IMR-90 (cell line): ENCODE measurements around the gene SEC22A. TPM values are rescaled to one million over a fixed set of nuclear protein-coding genes. Genes with fewer than 3 reads are reported as not detected.

Source experiments
- ATAC-seq: fragments of 200-7000 bp; cut with Tn5 transposase; 2 replicates; pipeline ENCODE4 v1.9.1; 2020; ENCODE audit warnings: low read depth, mild to moderate bottlenecking, moderate library complexity
- BruUV-seq: library from RNA; stranded (reverse); fragments of 400-500 nt; replicated peaks from 2 replicates; lab custom pipeline; 2021; lab: Mats Ljungman, UMichigan
- CTCF ChIA-PET: fragments of 300-600 bp; formaldehyde crosslinking; extraction: SDS; loops from one replicate; lab custom pipeline; 2021; ENCODE audit warnings: antibody characterized with exemption; lab: Yijun Ruan, JAX
- POLR2A ChIA-PET: fragments of 300-600 bp; sonication (Branson Sonifier 250); formaldehyde crosslinking; loops from one replicate; lab custom pipeline; 2022; ENCODE audit warnings: antibody characterized with exemption; ENCODE audit not compliant: unreplicated experiment; lab: Charles Lee
- DNase-seq: peaks from one replicate; pipeline ENCODE4 v3.0.0; 2013
- H2AFZ ChIP-seq: replicated peaks from 2 replicates; pipeline ENCODE3; 2013; ENCODE audit warnings: low read length, mild to moderate bottlenecking; ENCODE audit not compliant: poor library complexity
- H2AK5ac ChIP-seq: 2 replicates; pipeline ENCODE4 v1.6.1; 2013; ENCODE audit warnings: low read depth, low read length, inconsistent platforms
- H2AK9ac ChIP-seq: replicated peaks from 2 replicates; pipeline ENCODE3; 2013; ENCODE audit warnings: mild to moderate bottlenecking, low read depth, low read length, moderate library complexity; ENCODE audit not compliant: poor library complexity
- H2BK120ac ChIP-seq: 2 replicates; pipeline ENCODE4 v1.6.1; 2013; ENCODE audit warnings: low read depth, low read length, inconsistent platforms
- H2BK15ac ChIP-seq: 3 replicates; pipeline ENCODE4 v1.6.1; 2013; ENCODE audit warnings: low read depth, low read length, inconsistent platforms
- H2BK20ac ChIP-seq: 2 replicates; pipeline ENCODE4 v1.6.1; 2013; ENCODE audit warnings: low read depth, mild to moderate bottlenecking, inconsistent platforms, low read length, moderate library complexity
- H2BK5ac ChIP-seq: 2 replicates; pipeline ENCODE4 v1.6.1; 2013; ENCODE audit warnings: mild to moderate bottlenecking, low read depth, low read length, inconsistent platforms; ENCODE audit not compliant: poor library complexity, severe bottlenecking
- H3K14ac ChIP-seq: replicated peaks from 2 replicates; pipeline ENCODE4 v1.6.1; 2013; ENCODE audit warnings: low read depth, low read length, inconsistent platforms
- H3K18ac ChIP-seq: 2 replicates; pipeline ENCODE4 v1.6.1; 2013; ENCODE audit warnings: low read depth, low read length, control low read depth
- H3K23ac ChIP-seq: 2 replicates; pipeline ENCODE4 v1.6.1; 2013; ENCODE audit warnings: low read depth, low read length, inconsistent platforms
- H3K27ac ChIP-seq: 2 replicates; pipeline ENCODE4 v1.5.1; 2013; ENCODE audit warnings: mild to moderate bottlenecking, control low read depth, low read length; ENCODE audit not compliant: insufficient read depth
- H3K27me3 ChIP-seq: 2 replicates; pipeline ENCODE4 v1.6.1; 2013; ENCODE audit warnings: low read length; ENCODE audit not compliant: control insufficient read depth, insufficient read depth
- H3K36me3 ChIP-seq: 2 replicates; pipeline ENCODE4 v1.6.1; 2013; ENCODE audit warnings: low read length, mixed read lengths; ENCODE audit not compliant: control insufficient read depth, insufficient read depth
- H3K4ac ChIP-seq: 2 replicates; pipeline ENCODE4 v1.6.1; 2013; ENCODE audit warnings: low read depth, low read length, inconsistent platforms
- H3K4me1 ChIP-seq: 2 replicates; pipeline ENCODE4 v1.6.1; 2013; ENCODE audit warnings: low read length, mixed read lengths; ENCODE audit not compliant: control insufficient read depth, insufficient read depth
- H3K4me2 ChIP-seq: 2 replicates; pipeline ENCODE4 v1.6.1; 2013; ENCODE audit warnings: low read depth, mild to moderate bottlenecking, control low read depth, low read length, moderate library complexity
- H3K4me3 ChIP-seq: 2 replicates; pipeline ENCODE4 v1.5.1; 2013; ENCODE audit warnings: low read depth, mild to moderate bottlenecking, control low read depth, low read length, moderate library complexity; ENCODE audit not compliant: insufficient read depth
- H3K56ac ChIP-seq: 2 replicates; pipeline ENCODE4 v1.6.1; 2013; ENCODE audit warnings: low read length, inconsistent platforms; ENCODE audit not compliant: insufficient read depth; ENCODE audit errors: extremely low read depth
- H3K79me1 ChIP-seq, 2 experiments: 2 replicates each; pipeline ENCODE4 v1.6.1; 2013; ENCODE audit warnings: low read length in 2 of 2, inconsistent platforms in 1 of 2, low read depth in 1 of 2
- H3K9ac ChIP-seq: 2 replicates; pipeline ENCODE4 v1.6.1; 2013; ENCODE audit warnings: low read depth, low read length, control low read depth
- H3K9me1 ChIP-seq: 2 replicates; pipeline ENCODE4 v1.6.1; 2013; ENCODE audit warnings: low read length, inconsistent platforms; ENCODE audit not compliant: insufficient read depth
- H3K9me3 ChIP-seq: 2 replicates; pipeline ENCODE4 v1.6.1; 2013; ENCODE audit warnings: low read length; ENCODE audit not compliant: control insufficient read depth, insufficient read depth
- H4K20me1 ChIP-seq: 2 replicates; pipeline ENCODE4 v1.6.1; 2013; ENCODE audit warnings: low read length, inconsistent platforms; ENCODE audit not compliant: insufficient read depth
- H4K5ac ChIP-seq: 2 replicates; pipeline ENCODE4 v1.6.1; 2013; ENCODE audit warnings: mild to moderate bottlenecking, low read depth, low read length, control low read depth
- H4K8ac ChIP-seq, 2 experiments: 2 replicates each; pipeline ENCODE4 v1.6.1; 2013; ENCODE audit warnings: low read depth in 2 of 2, low read length in 2 of 2, control low read depth in 1 of 2, inconsistent platforms in 1 of 2
- H4K91ac ChIP-seq: 2 replicates; pipeline ENCODE4 v1.6.1; 2013; ENCODE audit warnings: low read depth, low read length, inconsistent platforms; ENCODE audit not compliant: insufficient read depth
- BHLHE40 ChIP-seq: fragments of 150-350 bp; IDR thresholded peaks from 2 replicates; pipeline ENCODE4 v1.6.1; 2016; ENCODE audit warnings: mild to moderate bottlenecking, low read depth, low read length
- CEBPB ChIP-seq: IDR thresholded peaks from 2 replicates; pipeline ENCODE4 v1.6.1; 2012; ENCODE audit warnings: low read depth, low read length, improper control_type of control experiment
- CHD1 ChIP-seq: IDR thresholded peaks from 2 replicates; pipeline ENCODE4 v1.6.1; 2012; ENCODE audit warnings: low read depth, low read length, improper control_type of control experiment
- CTCF ChIP-seq: conservative IDR thresholded peaks from 2 replicates; pipeline ENCODE4 v1.5.1; 2012; ENCODE audit warnings: mild to moderate bottlenecking, low read depth, low read length, improper control_type of control experiment
- FOS ChIP-seq: fragments of 150-350 bp; IDR thresholded peaks from 2 replicates; pipeline ENCODE4 v1.6.1; 2016; ENCODE audit warnings: low read depth, low read length
- MAFK ChIP-seq: IDR thresholded peaks from 2 replicates; pipeline ENCODE4 v1.6.1; 2012; ENCODE audit warnings: low read depth, low read length, improper control_type of control experiment
- MAZ ChIP-seq: IDR thresholded peaks from 2 replicates; pipeline ENCODE4 v1.6.1; 2012; ENCODE audit warnings: low read depth, mild to moderate bottlenecking, low read length, improper control_type of control experiment, moderate library complexity, borderline replicate concordance
- MXI1 ChIP-seq: IDR thresholded peaks from 2 replicates; pipeline ENCODE4 v1.6.1; 2012; ENCODE audit warnings: low read depth, mild to moderate bottlenecking, low read length, moderate library complexity, borderline replicate concordance
- NFE2L2 ChIP-seq: fragments of 150-350 bp; IDR thresholded peaks from 2 replicates; pipeline ENCODE4 v1.6.1; 2016; ENCODE audit warnings: low read depth, mild to moderate bottlenecking, low read length
- POLR2A ChIP-seq: IDR thresholded peaks from 2 replicates; pipeline ENCODE4 v1.6.1; 2012; ENCODE audit warnings: mild to moderate bottlenecking, low read depth, low read length
- RAD21 ChIP-seq: IDR thresholded peaks from 2 replicates; pipeline ENCODE4 v1.6.1; 2012; ENCODE audit warnings: low read length, improper control_type of control experiment
- RCOR1 ChIP-seq: IDR thresholded peaks from 2 replicates; pipeline ENCODE4 v1.6.1; 2012; ENCODE audit warnings: mild to moderate bottlenecking, low read length, improper control_type of control experiment; ENCODE audit not compliant: insufficient replicate concordance
- RFX5 ChIP-seq: IDR thresholded peaks from 2 replicates; pipeline ENCODE4 v1.8.0; 2012; ENCODE audit warnings: low read depth, mild to moderate bottlenecking, low read length, moderate library complexity
- SMC3 ChIP-seq: fragments of 150-350 bp; IDR thresholded peaks from 2 replicates; pipeline ENCODE4 v1.6.1; 2016; ENCODE audit warnings: low read depth, mild to moderate bottlenecking, antibody characterized with exemption, low read length, moderate library complexity
- WGBS, 2 experiments: methylation state at CpG; one replicate each; pipeline versions ENCODE4 v1.1.5 to v1.1.7; 2013; ENCODE audit warnings: missing lambda C conversion rate in 2 of 2; ENCODE audit not compliant: insufficient read length in 1 of 2; ENCODE audit errors: extremely low coverage in 2 of 2; 5-methylcytosine and 5-hydroxymethylcytosine counted together
- dilution Hi-C: fragments of 300-500 bp; cut with HindIII; formaldehyde crosslinking; loops from one replicate; pipeline ENCODE4 v1.14.3; 2018; ENCODE audit warnings: low sequenced_read_pairs; ENCODE audit not compliant: unreplicated experiment
- in situ Hi-C: fragments of 300-500 bp; cut with MboI; formaldehyde crosslinking; loops from 3 replicates; pipeline ENCODE4 v1.14.3; 2019; ENCODE audit warnings: low sequenced_read_pairs, inconsistent platforms, mixed read lengths
- intact Hi-C: fragments of 100-400 bp; cut with micrococcal nuclease; formaldehyde crosslinking; loops from 2 replicates; pipeline ENCODE4 v1.10.0; 2022
- polyA plus RNA-seq, 3 experiments: library from polyadenylated mRNA; depleted of rRNA; stranded (reverse); fragments of >200 nt; gene quantifications; 2 replicates each; pipeline ENCODE4 v1.2.3, GENCODE V29; 2012; ENCODE audit warnings: low replicate concordance in 1 of 3
- total RNA-seq: library from RNA; depleted of rRNA; stranded (reverse); fragments of >200 nt; gene quantifications from 2 replicates; pipeline ENCODE4 v1.2.3, GENCODE V29; 2012
- TF ChIP-seq, protein P1 (sequence below): fragments of 150-350 bp; IDR thresholded peaks from 2 replicates; pipeline ENCODE4 v1.6.1; 2016; ENCODE audit warnings: low read depth, mild to moderate bottlenecking, low read length, moderate library complexity, borderline replicate concordance
- TF ChIP-seq, protein P2 (sequence below): fragments of 150-350 bp; IDR thresholded peaks from 2 replicates; pipeline ENCODE4 v1.6.1; 2017; ENCODE audit warnings: mild to moderate bottlenecking, antibody characterized with exemption, low read length, low read depth

SEC22A gene
- total and polyA plus RNA-seq, 2 of the 4 experiments (the other 2 are of a cell fraction) = 17.5 to 36.0 TPM

GRCh38 chr3:123169492-123169929, 32.2 kb upstream of the SEC22A start:
- Histone ChIP-seq H2BK5ac (no peak overlapping the region), H3K79me1 (no peaks in the 10 kb centered on the region), H3K36me3 (peaks cover 6% of the 10 kb centered on the region), H2BK15ac (no peak overlapping the region), H2AK9ac (no peak overlapping the region), H3K9me1 (0 out of 2 replicates have a peak, but pooled peaks cover 4% of the 10 kb centered on the region), H3K4me2 (no peak overlapping the region), H3K23ac (no peak overlapping the region), H2AFZ (peak overlapping the region; percentile 28), H3K4ac (no peak overlapping the region), H3K9me3 (no peaks in the 10 kb centered on the region), H2BK20ac (no peak overlapping the region), H3K4me3 (no peak overlapping the region), H3K9ac (no peak overlapping the region), H3K27ac (no peak overlapping the region), H4K5ac (no peak overlapping the region), H3K56ac (no peak overlapping the region), H4K8ac (no peak overlapping the region), H4K91ac (no peak overlapping the region), H3K4me1 (peaks cover 5% of the 10 kb centered on the region; the same call in 1 of the 2 replicates), H2BK120ac (no peak overlapping the region), H4K20me1 (no peaks in the 10 kb centered on the region), H3K14ac (no peak overlapping the region), H2AK5ac (no peak overlapping the region), H3K27me3 (no peaks in the 10 kb centered on the region), H3K18ac (no peak overlapping the region)
- 54% methylated on average over 3 of the region's 5 CpGs; no CpG with 5 or more reads in 1 of the 2 experiments for WGBS, 2 experiments
- CTCF ChIA-PET = no interaction called here
- POLR2A ChIA-PET = no interaction called here
- intact Hi-C loops (no loop called here), dilution Hi-C loops (no loop called here), in situ Hi-C loops (no loop called here)
- no TSS peak for BruUV-seq
- DNase-seq (peak; percentile 20), ATAC-seq (peak; percentile 57)
- no peak for TF ChIP-seq SMC3
- TF ChIP-seq CHD1 = no peak
- TF ChIP-seq MAFK = no peak
- no peak for TF ChIP-seq RAD21
- no peak for TF ChIP-seq MAZ
- TF ChIP-seq, protein P1, sequence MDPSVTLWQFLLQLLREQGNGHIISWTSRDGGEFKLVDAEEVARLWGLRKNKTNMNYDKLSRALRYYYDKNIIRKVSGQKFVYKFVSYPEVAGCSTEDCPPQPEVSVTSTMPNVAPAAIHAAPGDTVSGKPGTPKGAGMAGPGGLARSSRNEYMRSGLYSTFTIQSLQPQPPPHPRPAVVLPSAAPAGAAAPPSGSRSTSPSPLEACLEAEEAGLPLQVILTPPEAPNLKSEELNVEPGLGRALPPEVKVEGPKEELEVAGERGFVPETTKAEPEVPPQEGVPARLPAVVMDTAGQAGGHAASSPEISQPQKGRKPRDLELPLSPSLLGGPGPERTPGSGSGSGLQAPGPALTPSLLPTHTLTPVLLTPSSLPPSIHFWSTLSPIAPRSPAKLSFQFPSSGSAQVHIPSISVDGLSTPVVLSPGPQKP = no peak
- no peak for TF ChIP-seq CEBPB
- TF ChIP-seq RFX5 = no peak
- TF ChIP-seq, protein P2, sequence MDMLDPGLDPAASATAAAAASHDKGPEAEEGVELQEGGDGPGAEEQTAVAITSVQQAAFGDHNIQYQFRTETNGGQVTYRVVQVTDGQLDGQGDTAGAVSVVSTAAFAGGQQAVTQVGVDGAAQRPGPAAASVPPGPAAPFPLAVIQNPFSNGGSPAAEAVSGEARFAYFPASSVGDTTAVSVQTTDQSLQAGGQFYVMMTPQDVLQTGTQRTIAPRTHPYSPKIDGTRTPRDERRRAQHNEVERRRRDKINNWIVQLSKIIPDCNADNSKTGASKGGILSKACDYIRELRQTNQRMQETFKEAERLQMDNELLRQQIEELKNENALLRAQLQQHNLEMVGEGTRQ = no peak
- TF ChIP-seq CTCF = no peak
- TF ChIP-seq POLR2A = no peak
- TF ChIP-seq FOS = no peak
- TF ChIP-seq RCOR1 = no peak
- no peak for TF ChIP-seq NFE2L2
- TF ChIP-seq BHLHE40 = no peak
- no peak for TF ChIP-seq MXI1
